HUES64 (cell line): ENCODE measurements around the gene ACOX1.

Source experiments
- H3K27ac ChIP-seq: 2 replicates; pipeline ENCODE4 v1.7.0; 2013; ENCODE audit warnings: low read depth, low read length, inconsistent platforms
- H3K27me3 ChIP-seq: 2 replicates; pipeline ENCODE4 v1.6.1; 2013; ENCODE audit warnings: mild to moderate bottlenecking, low read length; ENCODE audit not compliant: insufficient read depth
- H3K36me3 ChIP-seq: 2 replicates; pipeline ENCODE4 v1.6.1; 2013; ENCODE audit warnings: mild to moderate bottlenecking, low read length; ENCODE audit not compliant: insufficient read depth
- H3K4me1 ChIP-seq: 2 replicates; pipeline ENCODE4 v1.6.1; 2013; ENCODE audit warnings: mild to moderate bottlenecking, low read length, moderate library complexity; ENCODE audit not compliant: insufficient read depth
- H3K4me3 ChIP-seq: 2 replicates; pipeline ENCODE4 v1.5.1; 2013; ENCODE audit warnings: mild to moderate bottlenecking, low read length, moderate library complexity
- H3K9ac ChIP-seq: 2 replicates; pipeline ENCODE4 v1.6.1; 2013; ENCODE audit warnings: mild to moderate bottlenecking, low read depth, low read length
- H3K9me3 ChIP-seq: 2 replicates; pipeline ENCODE4 v1.6.1; 2013; ENCODE audit warnings: low read depth, low read length; ENCODE audit not compliant: insufficient read depth
- WGBS: fragments of 150-250, 120-280 bp; methylation state at CpG from one replicate; pipeline ENCODE4 v1.1.7; 2013; ENCODE audit warnings: missing lambda C conversion rate; 5-methylcytosine and 5-hydroxymethylcytosine counted together

ACOX1 gene

GRCh38 chr17:75894049-75894733 is 84.8 kb downstream of the ACOX1 start:
- Histone ChIP-seq H3K36me3 (peaks cover 43% of the 10 kb centered on the region), H3K27ac (no peak overlapping the region), H3K4me1 (peaks cover 17% of the 10 kb centered on the region; the same call in 1 of the 2 replicates), H3K9ac (0 out of 2 replicates have a peak overlapping the region, but pooled peaks have one; percentile 3), H3K9me3 (no peaks in the 10 kb centered on the region), H3K4me3 (no peak overlapping the region), H3K27me3 (no peaks in the 10 kb centered on the region)
- 79% methylated on average over 22 of the region's 22 CpGs for WGBS

GRCh38 chr17:75893305-75894048 is 85.5 kb downstream of the ACOX1 start:
- peaks cover 17% of the 10 kb centered on the region; the same call in 1 of the 2 replicates for H3K4me1 ChIP-seq
- no peak overlapping the region for H3K4me3 ChIP-seq
- H3K9me3 ChIP-seq, result no peaks in the 10 kb centered on the region
- H3K27ac ChIP-seq, result no peak overlapping the region
- H3K9ac ChIP-seq, result no peak overlapping the region
- peaks cover 36% of the 10 kb centered on the region for H3K36me3 ChIP-seq
- no peaks in the 10 kb centered on the region for H3K27me3 ChIP-seq
- WGBS, result 94% methylated on average over 18 of the region's 18 CpGs

- H3K4me3 ChIP-seq, result no peak overlapping the region
- no peak overlapping the region for H3K9ac ChIP-seq
- WGBS, result 88% methylated on average over 16 of the region's 16 CpGs
- H3K27ac ChIP-seq, result no peak overlapping the region
- peaks cover 36% of the 10 kb centered on the region for H3K36me3 ChIP-seq
- H3K27me3 ChIP-seq, result no peaks in the 10 kb centered on the region
- H3K4me1 ChIP-seq, result peaks cover 17% of the 10 kb centered on the region; the same call in 1 of the 2 replicates
- no peaks in the 10 kb centered on the region for H3K9me3 ChIP-seq
Observed at GRCh38 chr17:75892556-75893224, 86.3 kb downstream of the ACOX1 start.

- 92% methylated on average over 32 of the region's 32 CpGs for WGBS
- Histone ChIP-seq H3K27ac (no peak overlapping the region), H3K9me3 (no peaks in the 10 kb centered on the region), H3K4me3 (no peak overlapping the region), H3K27me3 (no peaks in the 10 kb centered on the region), H3K4me1 (peaks cover 11% of the 10 kb centered on the region; the same call in 1 of the 2 replicates), H3K9ac (no peak overlapping the region), H3K36me3 (peaks cover 36% of the 10 kb centered on the region)
Observed at GRCh38 chr17:75891605-75892555, 87.1 kb downstream of the ACOX1 start.
